Occipital lobe (tissue), 2 donors: ENCODE data around the gene NGLY1. TPM values are rescaled to one million over a fixed set of nuclear protein-coding genes. Genes with fewer than 3 reads are reported as not detected.

Experiments
- DNase-seq: peaks from one replicate; lab custom pipeline; 2025; lab: John Stamatoyannopoulos, UW
- total RNA-seq: library from RNA; depleted of rRNA; stranded (reverse); fragments of >200 nt; gene quantifications from one replicate; pipeline ENCODE4 v1.2.3, GENCODE V29; 2014

The NGLY1 gene
- total RNA-seq, 1 donor from 2014 or later: 34.0 TPM

DNA sequence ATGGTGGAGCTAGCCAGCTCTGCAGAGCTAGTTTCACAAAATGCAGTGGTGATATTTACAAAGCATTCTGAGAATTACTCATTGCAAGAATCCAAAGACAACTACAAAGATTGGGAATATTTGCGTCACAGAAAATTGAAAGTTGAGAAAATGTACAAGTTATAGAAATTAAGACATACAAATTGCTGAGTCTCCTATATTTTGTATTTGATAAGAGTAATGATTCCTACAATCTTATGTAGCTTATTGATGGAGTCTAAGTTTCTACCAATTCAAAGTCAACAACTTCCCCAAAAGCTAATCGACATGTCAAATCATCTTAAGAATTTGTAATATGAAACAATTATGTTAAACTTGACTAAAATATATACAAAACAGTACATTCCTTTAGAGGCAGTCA, 72.2 kb downstream of the NGLY1 start:
- DNase-seq: no peak

GRCh38 chr3:25708036-25708435, 75.2 kb downstream of the NGLY1 start:
- no peak for DNase-seq

DNA sequence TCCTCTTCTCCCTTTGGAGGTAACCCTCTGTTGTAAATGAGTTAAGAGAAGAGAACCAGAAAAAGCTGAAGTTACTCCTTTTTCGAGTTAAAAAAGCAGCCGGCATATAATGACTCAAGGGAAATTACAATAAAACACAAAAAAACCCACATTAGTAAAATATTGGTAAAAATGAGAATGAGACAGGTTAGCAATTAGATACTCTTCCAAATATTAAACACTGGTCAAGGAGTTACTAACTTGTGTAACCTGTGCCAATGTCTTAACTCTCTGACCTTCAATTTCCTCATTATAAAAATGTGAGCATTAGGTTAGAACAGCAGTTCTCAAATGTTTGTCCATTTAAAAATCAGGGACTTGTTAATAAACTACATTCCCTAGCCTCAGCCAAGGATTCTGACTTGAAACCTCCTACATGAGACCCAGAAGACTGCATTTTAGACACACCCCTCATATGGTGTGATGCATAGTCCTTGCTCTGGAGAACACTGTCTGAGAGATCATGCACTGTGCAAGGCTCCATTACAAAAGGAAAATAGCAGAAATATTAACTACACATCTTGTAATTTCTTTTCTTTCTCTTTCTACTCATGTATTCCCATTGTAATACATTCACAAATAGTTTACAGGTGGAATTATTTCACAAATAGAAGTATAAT, 75.8 kb downstream of the NGLY1 start:
- DNase-seq: no peak

DNA sequence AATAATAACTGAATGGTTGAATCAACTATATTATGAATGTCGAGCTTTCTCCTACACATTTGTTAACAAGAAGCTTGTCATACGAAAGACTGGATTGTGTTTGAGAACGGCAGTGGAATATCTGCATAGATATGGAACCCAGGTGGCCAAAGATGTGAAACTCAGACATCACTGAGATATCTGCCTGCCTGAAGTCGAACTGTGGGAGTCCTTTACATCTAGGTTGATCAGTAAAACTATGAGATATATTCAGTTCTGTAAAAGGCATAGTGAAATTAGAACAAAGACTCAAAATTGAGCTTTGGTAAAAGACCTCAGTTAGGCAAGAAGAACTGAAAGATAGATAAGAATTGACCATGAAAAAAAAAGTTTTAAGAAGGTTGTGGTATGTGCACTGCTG, 77.0 kb downstream of the NGLY1 start:
- DNase-seq: no peak

- no peak for DNase-seq
Measured at GRCh38 chr3:25697553-25697952, 85.7 kb downstream of the NGLY1 start.

GRCh38 chr3:25695731-25696420, 87.4 kb downstream of the NGLY1 start:
- DNase-seq: no peak

GRCh38 chr3:25693238-25693637, 90.0 kb downstream of the NGLY1 start:
- DNase-seq: no peak

- DNase-seq: no peak
Measured at GRCh38 chr3:25692341-25692740, 90.9 kb downstream of the NGLY1 start.

DNA sequence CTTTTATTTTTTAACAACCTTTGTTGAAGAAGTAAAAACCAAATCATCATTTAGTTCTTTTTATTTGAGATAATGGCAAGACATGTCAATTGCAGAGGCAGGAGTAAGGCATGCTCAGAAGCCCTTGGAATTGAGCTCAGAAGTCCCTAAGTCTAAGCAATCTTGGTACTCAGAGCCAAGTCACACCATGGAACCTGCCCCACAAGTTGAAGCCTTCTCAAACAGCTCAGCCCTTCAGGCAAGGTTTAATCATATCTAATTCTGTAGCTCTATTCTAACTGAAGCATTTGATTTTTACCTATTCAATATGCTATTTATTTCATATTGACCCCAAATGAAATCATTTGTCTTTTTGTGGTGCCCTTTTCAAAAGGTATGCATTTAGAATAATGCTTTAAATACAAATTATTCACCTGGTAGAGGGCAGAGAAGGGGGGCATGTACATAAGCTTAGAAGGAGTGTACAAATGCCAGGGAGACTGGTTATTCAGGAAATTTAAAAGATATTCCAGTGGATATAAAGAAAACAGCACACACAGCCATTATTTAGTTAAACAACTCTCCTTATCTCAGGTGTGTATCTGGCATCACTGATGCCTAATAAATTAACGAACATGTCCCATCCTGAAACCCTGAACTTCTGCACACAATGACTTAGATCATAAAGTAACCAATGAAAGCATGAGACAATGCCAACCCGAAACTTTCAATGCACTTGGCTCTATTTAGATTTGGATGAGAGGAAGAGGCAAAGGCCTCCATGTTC, 92.3 kb downstream of the NGLY1 start:
- DNase-seq: no peak

DNA sequence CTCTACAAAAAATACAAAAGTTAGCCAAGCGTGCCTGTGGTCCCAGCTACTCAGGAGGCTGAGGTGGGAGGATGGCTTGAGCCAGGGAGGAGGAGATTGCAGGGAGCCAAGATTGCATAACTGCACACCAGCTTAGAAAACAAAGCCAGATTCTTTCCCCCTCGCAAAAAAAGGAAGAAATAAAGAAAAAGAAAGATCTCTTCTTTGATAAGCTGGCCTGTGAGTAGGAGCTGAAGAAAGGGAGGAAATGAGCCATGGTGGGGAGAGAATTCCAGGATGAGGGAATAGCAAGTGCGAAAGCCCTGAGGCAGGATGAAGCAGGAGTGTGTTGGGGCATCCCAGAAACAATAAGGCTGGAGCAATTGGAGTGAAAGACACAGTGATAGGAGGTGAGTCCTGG, 94.0 kb downstream of the NGLY1 start:
- no peak for DNase-seq

DNA sequence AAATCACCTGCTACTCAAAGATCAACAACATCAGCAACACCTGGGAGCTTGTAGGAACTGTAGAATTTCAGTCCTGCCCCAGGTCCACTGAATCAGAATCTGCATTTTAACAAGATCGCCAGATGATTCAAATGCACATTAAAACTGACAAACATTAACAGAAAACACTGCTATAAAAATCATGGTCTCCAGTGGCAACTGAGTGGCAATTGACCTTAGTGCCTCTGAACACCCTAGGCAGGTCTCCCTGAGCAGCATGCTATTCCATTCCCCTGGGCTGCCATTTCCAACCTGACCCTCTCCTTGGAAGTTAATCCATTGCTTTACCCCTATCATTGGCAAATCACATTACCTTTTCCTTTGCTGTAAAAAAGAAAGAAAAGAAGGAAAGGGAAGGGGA, 95.5 kb downstream of the NGLY1 start:
- no peak for DNase-seq

- DNase-seq: no peak
Measured at GRCh38 chr3:25686766-25687165, 96.5 kb downstream of the NGLY1 start.

GRCh38 chr3:25683882-25684281, 99.4 kb downstream of the NGLY1 start:
- DNase-seq: no peak

DNA sequence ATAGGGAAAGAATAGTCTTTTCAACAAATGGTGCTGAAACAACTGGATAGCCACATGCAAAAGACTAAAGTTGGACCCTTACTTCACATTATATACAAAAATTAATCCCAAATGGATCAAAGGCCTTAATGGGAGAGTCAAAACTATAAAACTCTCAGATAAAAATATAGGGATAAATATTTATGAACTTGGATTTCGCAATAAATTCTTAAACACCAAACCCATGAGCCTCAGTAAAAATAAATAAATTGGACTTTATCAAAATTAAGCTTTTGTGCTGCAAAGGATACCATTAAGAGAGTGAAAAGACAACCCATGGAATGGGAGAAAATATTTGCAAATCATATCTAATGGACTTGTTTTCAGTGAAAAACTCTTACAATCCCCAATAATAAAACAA, 99.8 kb downstream of the NGLY1 start:
- no peak for DNase-seq

DNA sequence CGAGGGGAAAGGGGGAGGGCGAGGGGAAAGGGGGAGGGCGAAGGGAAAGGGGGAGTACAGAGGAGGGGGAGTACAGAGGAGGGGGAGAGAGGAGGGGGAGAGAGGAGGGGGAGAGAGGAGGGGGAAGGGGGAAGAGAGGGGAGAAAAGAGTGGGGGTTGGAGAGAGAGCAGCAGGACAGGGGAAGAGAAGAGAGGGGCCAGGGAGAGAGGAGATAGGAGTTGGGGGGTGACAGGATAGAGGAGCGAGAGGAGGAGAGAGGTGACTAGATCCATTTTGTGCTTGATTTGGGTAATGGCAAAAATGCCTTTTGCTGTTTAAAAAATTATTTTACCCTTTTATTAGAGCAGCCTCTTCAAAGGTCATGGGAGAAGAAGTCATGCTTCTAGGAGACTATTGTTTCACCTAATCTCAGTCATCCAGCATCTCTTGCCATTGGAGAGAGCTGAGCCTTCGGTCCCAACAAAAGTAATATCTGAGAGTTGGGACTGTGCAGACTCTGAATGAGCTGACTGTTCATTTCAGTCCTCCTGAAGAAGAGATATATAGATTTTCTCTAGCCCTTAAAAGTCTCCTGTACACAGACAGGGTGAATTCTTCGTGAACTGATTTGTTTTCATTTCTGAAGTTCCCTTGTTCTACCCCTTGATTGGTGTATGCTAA, 103.5 kb downstream of the NGLY1 start:
- no peak for DNase-seq

DNA sequence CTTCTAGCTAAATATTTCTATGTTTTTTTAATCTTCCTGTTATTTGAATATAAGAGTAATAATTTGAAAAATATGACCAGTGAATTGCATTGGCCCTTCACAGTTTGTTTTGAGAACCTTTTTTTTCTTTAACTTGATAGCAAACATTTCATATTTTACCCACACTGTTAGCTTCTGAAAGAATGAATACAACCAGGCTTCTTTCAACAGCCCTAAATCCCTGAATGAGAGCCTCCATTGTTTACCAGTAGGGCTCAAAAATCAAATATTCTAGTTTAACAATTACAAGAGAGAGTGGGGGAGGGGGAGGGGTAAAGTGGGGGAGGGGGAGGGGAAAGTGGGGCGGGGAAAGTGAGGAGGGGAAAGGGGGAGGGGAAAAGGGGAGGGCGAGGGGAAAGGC, 104.1 kb downstream of the NGLY1 start:
- no peak for DNase-seq

DNA sequence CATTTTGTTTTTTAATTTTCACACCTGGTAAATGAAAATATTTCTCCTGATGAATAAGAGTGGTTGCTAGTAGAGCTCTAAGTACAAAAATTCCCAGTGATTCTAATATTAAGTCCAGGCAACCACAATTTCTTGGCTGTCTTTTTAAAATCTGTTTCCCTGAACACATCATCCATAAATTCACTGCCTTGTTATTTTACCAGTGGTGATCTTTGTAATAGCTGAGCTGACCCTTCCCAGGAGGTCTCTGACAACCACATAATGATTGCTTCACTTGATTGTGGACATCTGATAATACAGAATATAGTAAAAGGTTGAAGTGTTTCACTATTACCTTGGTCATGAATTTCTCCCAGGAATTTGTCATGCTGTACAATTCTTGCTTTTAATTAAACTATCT, 104.7 kb downstream of the NGLY1 start:
- DNase-seq: no peak

DNA sequence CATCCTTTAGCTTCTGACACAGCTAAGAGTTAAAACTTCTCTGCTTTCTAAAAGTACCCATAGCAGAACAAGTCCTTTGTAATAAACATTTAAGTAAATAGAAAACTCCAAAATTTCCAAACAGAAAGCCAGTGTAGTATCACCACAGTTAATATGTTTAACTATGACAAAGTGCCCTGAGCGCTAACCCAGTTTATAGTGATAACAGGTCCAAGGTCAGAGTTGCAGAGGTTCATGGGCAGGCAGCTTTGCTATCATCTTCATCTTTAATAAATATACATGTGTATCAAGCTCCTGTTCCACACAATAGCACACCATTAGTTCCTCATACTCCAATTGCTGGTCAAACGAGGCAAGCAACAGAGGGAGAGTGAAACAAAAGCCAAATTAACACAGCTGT, 106.1 kb downstream of the NGLY1 start:
- DNase-seq: no peak

DNA sequence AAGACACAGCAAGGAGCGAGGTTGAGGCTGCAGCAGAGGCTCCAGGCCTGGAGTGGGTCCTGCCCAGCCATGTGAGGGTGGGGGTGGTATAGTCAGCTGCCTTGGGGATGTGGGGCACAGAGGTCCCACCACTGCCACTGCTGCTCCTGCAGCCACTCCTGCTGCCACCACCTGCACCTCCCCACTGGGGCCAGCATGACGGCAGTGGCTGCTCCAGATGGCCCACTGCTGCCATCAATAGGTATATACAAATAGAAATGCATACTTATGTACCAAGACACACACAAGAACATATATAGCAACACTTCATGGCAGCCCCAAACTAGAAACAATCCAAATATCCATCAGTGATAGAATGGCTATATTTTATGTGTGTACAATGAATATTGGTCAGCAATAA, 108.6 kb downstream of the NGLY1 start:
- no peak for DNase-seq

- DNase-seq: no peak
Measured at GRCh38 chr3:25673738-25674298, 109.4 kb downstream of the NGLY1 start.
